Stimulated activated CD4-positive, alpha-beta T cell treated with anti-CD3 and anti-CD28 coated beads, TNF-alpha, amount 100 ng/mL, for 24 hours (primary cell): Measurements from ENCODE around the gene RNASE2.
A peak's percentile ranks its signal among the peaks of the same experiment; 100 is the strongest.
"Not testable (repeated sequence)": the region's sequence is repeated elsewhere in the genome, so short reads cannot be mapped to it uniquely, and the experiment has no call there.

Experiments used
- DNase-seq, 3 experiments: peaks; one replicate each; pipeline ENCODE4 v3.0.0-alpha.2; 2020; ENCODE audit warnings: low read depth in 3 of 3

Gene RNASE2

GRCh38 chr14:20982646-20983369, 27.5 kb downstream of the RNASE2 start:
- no peak for DNase-seq

GRCh38 chr14:20985650-20986049, 30.4 kb downstream of the RNASE2 start:
- DNase-seq: not testable (repeated sequence)

GRCh38 chr14:20986811-20987210, 31.5 kb downstream of the RNASE2 start:
- DNase-seq: no peak

- no peak for DNase-seq
Observed at GRCh38 chr14:20988717-20989470, 33.6 kb downstream of the RNASE2 start.

- no peak for DNase-seq
Observed at GRCh38 chr14:20989471-20989786, 34.1 kb downstream of the RNASE2 start.

- DNase-seq: peak; percentile 73 to 85 (median 83)
Observed at GRCh38 chr14:20989787-20990600, 34.7 kb downstream of the RNASE2 start, which contains the start of gene METTL17. METTL17 (plus strand) TSS chr14:20989980; CDS start chr14:20990003, 23 bp downstream.

- DNase-seq: no peak
Observed at GRCh38 chr14:20996521-20996920, 41.2 kb downstream of the RNASE2 start.

- DNase-seq: no peak
Observed at GRCh38 chr14:20997115-20997514, 41.8 kb downstream of the RNASE2 start.

GRCh38 chr14:20997564-20997963, 42.3 kb downstream of the RNASE2 start:
- no peak for DNase-seq

GRCh38 chr14:20998139-20998538, 42.9 kb downstream of the RNASE2 start:
- DNase-seq: no peak

GRCh38 chr14:20998674-20999366, 43.5 kb downstream of the RNASE2 start, which contains the start of gene SLC39A2:
SLC39A2 (plus strand) TSS chr14:20999293; CDS start chr14:20999447, 154 bp downstream.
- DNase-seq: no peak

GRCh38 chr14:20999591-20999990, 44.3 kb downstream of the RNASE2 start:
- DNase-seq: no peak

GRCh38 chr14:21001218-21001617, 45.9 kb downstream of the RNASE2 start:
- DNase-seq: no peak

- DNase-seq: no peak
Observed at GRCh38 chr14:21003788-21004346, 48.6 kb downstream of the RNASE2 start.
